Parathyroid adenoma (tissue), 2 donors: ENCODE results near the gene KCNMB2.

ENCODE experiments used
- H2AFZ ChIP-seq: fragments of 300-600 bp; sonication (generic); one replicate; pipeline ENCODE4 v1.7.0; 2017; ENCODE audit warnings: antibody characterized with exemption, mild to moderate bottlenecking
- H3K27ac ChIP-seq: fragments of 300-600 bp; sonication (generic); one replicate; pipeline ENCODE4 v1.7.0; 2017
- H3K27me3 ChIP-seq: fragments of 300-600 bp; sonication (generic); one replicate; pipeline ENCODE4 v1.7.0; 2017; ENCODE audit warnings: low read length; ENCODE audit not compliant: control insufficient read depth, insufficient read depth
- H3K36me3 ChIP-seq: fragments of 300-600 bp; sonication (generic); one replicate; pipeline ENCODE4 v1.7.0; 2017; ENCODE audit warnings: low read length; ENCODE audit not compliant: control insufficient read depth, insufficient read depth
- H3K4me1 ChIP-seq: fragments of 300-600 bp; sonication (generic); one replicate; pipeline ENCODE4 v1.7.0; 2017; ENCODE audit warnings: control low read depth
- H3K4me2 ChIP-seq: fragments of 300-600 bp; sonication (generic); one replicate; pipeline ENCODE4 v1.7.0; 2017; ENCODE audit warnings: low read length
- H3K4me3 ChIP-seq: fragments of 300-600 bp; sonication (generic); one replicate; pipeline ENCODE4 v1.7.0; 2017; ENCODE audit warnings: low read depth, low read length
- H3K79me2 ChIP-seq: fragments of 300-600 bp; sonication (generic); one replicate; pipeline ENCODE4 v1.7.0; 2017; ENCODE audit warnings: control low read depth
- H3K9ac ChIP-seq: fragments of 300-600 bp; sonication (generic); one replicate; pipeline ENCODE4 v1.7.0; 2017; ENCODE audit warnings: mild to moderate bottlenecking
- H3K9me3 ChIP-seq: fragments of 300-600 bp; sonication (generic); one replicate; pipeline ENCODE4 v1.7.0; 2017; ENCODE audit warnings: low read length; ENCODE audit not compliant: control insufficient read depth
- CTCF ChIP-seq: fragments of 300-600 bp; sonication (generic); IDR thresholded peaks from one replicate; pipeline ENCODE4 v1.7.0; 2017; ENCODE audit warnings: antibody characterized with exemption, mild to moderate bottlenecking
- donor health status: primary hyperparathyroidism.

KCNMB2 gene

GRCh38 chr3:178519701-178520100 is 16.5 kb upstream of the KCNMB2 start:
- no peaks in the 10 kb centered on the region for H3K9me3 ChIP-seq
- no peak overlapping the region for H2AFZ ChIP-seq
- no peak overlapping the region for H3K27ac ChIP-seq
- no peak overlapping the region for H3K4me3 ChIP-seq
- H3K9ac ChIP-seq = no peak overlapping the region
- no peaks in the 10 kb centered on the region for H3K36me3 ChIP-seq
- no peak overlapping the region for H3K4me2 ChIP-seq
- no peaks in the 10 kb centered on the region for H3K79me2 ChIP-seq
- H3K4me1 ChIP-seq = no peaks in the 10 kb centered on the region
- no peaks in the 10 kb centered on the region for H3K27me3 ChIP-seq
- no peak for TF ChIP-seq CTCF

DNA sequence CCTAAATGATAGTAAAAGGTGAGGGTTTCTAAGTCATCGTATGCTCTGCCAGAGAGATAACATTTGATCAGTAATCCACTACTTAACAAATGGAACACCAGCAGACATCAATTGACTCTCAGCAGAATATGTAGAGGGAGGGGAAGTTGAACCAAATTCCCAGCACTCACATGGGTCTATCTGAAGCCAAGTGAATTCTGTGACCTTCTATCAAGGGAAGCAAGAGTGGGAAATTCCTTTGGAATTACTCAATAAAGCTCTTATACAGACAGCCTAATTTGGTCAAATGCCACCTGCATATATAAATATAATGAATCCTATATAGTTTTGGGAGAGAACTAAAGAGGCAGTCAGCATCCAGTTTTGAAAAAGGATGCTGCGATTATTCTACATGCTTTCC is 15.8 kb upstream of the KCNMB2 start:
- Histone ChIP-seq H3K27me3 (no peaks in the 10 kb centered on the region), H3K9ac (no peak overlapping the region), H3K9me3 (no peaks in the 10 kb centered on the region), H3K4me1 (no peaks in the 10 kb centered on the region), H3K4me2 (no peak overlapping the region), H2AFZ (no peak overlapping the region), H3K79me2 (no peaks in the 10 kb centered on the region), H3K4me3 (no peak overlapping the region), H3K27ac (no peak overlapping the region), H3K36me3 (no peaks in the 10 kb centered on the region)
- TF ChIP-seq CTCF = no peak

DNA sequence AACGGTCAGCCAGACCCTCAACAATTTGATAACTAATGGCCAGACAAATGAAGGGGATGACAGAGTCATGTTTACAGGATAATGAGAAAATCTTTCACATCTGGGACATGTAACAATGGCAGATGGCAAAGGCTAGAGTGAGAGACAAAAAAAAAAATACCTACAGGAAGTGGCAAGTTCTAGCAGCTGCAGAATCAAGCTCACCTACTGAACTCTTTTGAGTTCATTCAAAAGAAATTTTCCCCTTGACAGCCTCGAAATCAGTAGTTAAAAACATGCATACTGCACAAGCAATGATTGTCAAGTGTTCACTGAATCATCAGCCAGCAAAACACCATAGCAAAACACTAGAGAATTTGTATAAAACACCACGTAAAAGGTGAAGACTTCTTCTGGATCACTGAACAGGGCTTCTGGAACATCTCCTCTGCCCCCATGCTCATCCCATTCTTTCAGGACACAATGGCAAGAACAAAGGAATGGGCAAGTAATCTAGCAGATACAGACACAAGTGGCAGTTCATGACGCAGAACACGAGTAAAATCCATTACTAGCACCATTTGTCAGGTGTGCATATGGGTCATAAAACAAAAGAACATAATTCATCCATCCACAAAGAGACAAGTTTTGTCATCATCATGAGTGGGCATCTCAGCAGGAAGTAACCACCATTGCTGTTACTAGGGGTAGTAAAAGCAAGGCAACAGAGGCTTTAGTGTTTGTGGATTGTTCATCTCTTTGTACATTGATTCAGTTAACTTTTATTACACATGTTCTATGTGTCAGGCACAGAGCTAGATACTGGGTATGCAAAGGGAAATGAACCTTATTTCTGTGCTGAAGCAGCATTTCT is 13.8 kb upstream of the KCNMB2 start:
- Histone ChIP-seq H3K27me3 (no peaks in the 10 kb centered on the region), H3K36me3 (no peaks in the 10 kb centered on the region), H3K27ac (no peak overlapping the region), H2AFZ (no peak overlapping the region), H3K9me3 (no peaks in the 10 kb centered on the region), H3K4me1 (no peaks in the 10 kb centered on the region), H3K4me2 (no peak overlapping the region), H3K79me2 (no peaks in the 10 kb centered on the region), H3K4me3 (no peak overlapping the region), H3K9ac (no peak overlapping the region)
- no peak for TF ChIP-seq CTCF

DNA sequence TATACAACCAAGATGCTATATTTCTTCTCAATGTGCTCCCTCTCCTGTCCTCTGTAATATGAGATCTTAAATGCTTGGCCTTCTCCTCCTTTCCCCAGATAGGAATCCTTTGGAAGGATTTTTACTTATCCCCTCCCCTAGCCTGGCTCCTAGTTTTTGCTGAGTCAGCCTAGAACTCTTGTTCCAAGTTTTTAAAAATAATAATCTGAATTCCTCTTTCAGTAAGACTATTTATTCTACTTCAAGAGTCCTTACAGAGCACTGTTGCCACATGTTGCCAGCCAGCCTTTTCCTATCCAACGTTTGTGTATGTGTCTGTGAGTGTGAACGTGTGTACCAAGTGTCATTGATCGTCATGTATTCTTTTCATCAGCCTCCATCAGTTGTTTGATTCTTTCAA is 11.0 kb upstream of the KCNMB2 start:
- H3K27me3 ChIP-seq = no peaks in the 10 kb centered on the region
- no peak overlapping the region for H2AFZ ChIP-seq
- H3K4me1 ChIP-seq = no peaks in the 10 kb centered on the region
- no peaks in the 10 kb centered on the region for H3K9me3 ChIP-seq
- TF ChIP-seq CTCF = no peak
- no peak overlapping the region for H3K4me3 ChIP-seq
- no peak overlapping the region for H3K27ac ChIP-seq
- H3K79me2 ChIP-seq = no peaks in the 10 kb centered on the region
- no peaks in the 10 kb centered on the region for H3K36me3 ChIP-seq
- H3K9ac ChIP-seq = no peak overlapping the region
- no peak overlapping the region for H3K4me2 ChIP-seq

DNA sequence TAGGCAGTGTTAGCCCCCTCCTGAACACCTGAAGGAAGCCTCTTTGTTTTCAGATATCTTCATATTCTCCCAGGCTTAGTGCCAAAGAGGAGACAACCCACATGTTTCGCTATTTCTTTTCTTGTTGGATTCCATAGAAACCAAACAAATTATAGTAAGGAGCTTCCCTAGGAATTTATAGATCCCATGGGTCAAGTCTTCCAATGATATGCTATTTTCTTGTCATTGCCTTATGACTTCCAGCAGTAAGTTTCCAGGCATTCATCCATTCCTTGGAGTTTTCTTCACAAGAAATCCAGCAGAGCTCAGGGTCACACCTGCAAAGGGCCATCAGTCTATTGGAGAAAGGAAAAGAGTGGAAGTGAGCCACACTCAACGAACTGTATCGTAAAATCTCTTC is 9.9 kb upstream of the KCNMB2 start:
- Histone ChIP-seq H2AFZ (no peak overlapping the region), H3K4me1 (no peaks in the 10 kb centered on the region), H3K4me3 (no peak overlapping the region), H3K36me3 (no peaks in the 10 kb centered on the region), H3K27me3 (no peaks in the 10 kb centered on the region), H3K27ac (no peak overlapping the region), H3K79me2 (no peaks in the 10 kb centered on the region), H3K9me3 (no peaks in the 10 kb centered on the region), H3K4me2 (no peak overlapping the region), H3K9ac (no peak overlapping the region)
- no peak for TF ChIP-seq CTCF
